Liver (tissue), 9 donors: ENCODE results near the gene GABRD. TPM values are rescaled to one million over a fixed set of nuclear protein-coding genes. Genes with fewer than 3 reads are reported as not detected.

Experiments
- DNase-seq: peaks from one replicate; pipeline ENCODE4 v3.0.0-alpha.2; 2017; ENCODE audit warnings: low spot score
- H3K27ac ChIP-seq, 2 donors: one replicate each; pipeline ENCODE4 v1.7.0; 2013; ENCODE audit warnings: inconsistent platforms in 2 of 2, low read length in 2 of 2, control low read depth in 1 of 2, low read depth in 1 of 2, mild to moderate bottlenecking in 1 of 2
- H3K27me3 ChIP-seq, 4 donors: one replicate each; pipeline versions ENCODE4 v1.6.1 to v1.7.0; 2013; ENCODE audit warnings: low read length in 3 of 4, inconsistent platforms in 1 of 4, mild to moderate bottlenecking in 1 of 4, moderate library complexity in 1 of 4; ENCODE audit not compliant: control insufficient read depth in 4 of 4, insufficient read depth in 4 of 4
- H3K36me3 ChIP-seq, 4 donors: one replicate each; pipeline versions ENCODE4 v1.6.1 to v1.7.0; 2013; ENCODE audit warnings: low read length in 3 of 4, mild to moderate bottlenecking in 3 of 4, low read depth in 1 of 4, moderate library complexity in 1 of 4; ENCODE audit not compliant: control insufficient read depth in 4 of 4, insufficient read depth in 3 of 4
- H3K4me1 ChIP-seq, 4 donors: one replicate each; pipeline versions ENCODE4 v1.6.1 to v1.7.0; 2013; ENCODE audit warnings: low read length in 3 of 4, mild to moderate bottlenecking in 3 of 4, moderate library complexity in 1 of 4; ENCODE audit not compliant: control insufficient read depth in 4 of 4, insufficient read depth in 4 of 4
- H3K4me3 ChIP-seq, 3 donors: one replicate each; pipeline versions ENCODE4 v1.6.1 to v1.7.0; 2013; ENCODE audit warnings: low read length in 3 of 3, control low read depth in 1 of 3, low read depth in 1 of 3, mild to moderate bottlenecking in 1 of 3
- H3K9ac ChIP-seq, 2 donors: one replicate each; pipeline ENCODE4 v1.7.0; 2013; ENCODE audit warnings: low read length in 2 of 2, mild to moderate bottlenecking in 2 of 2, moderate library complexity in 2 of 2, control low read depth in 1 of 2, low read depth in 1 of 2
- H3K9me3 ChIP-seq, 4 donors: one replicate each; pipeline versions ENCODE4 v1.6.1 to v1.7.0; 2013; ENCODE audit warnings: low read length in 3 of 4; ENCODE audit not compliant: control insufficient read depth in 4 of 4
- CTCF ChIP-seq: fragments of 150-350 bp; IDR thresholded peaks from 2 replicates; pipeline ENCODE4 v1.5.1; 2017; ENCODE audit warnings: improper control_type of control experiment, low read depth, low read length; ENCODE audit not compliant: missing input control
- EGR1 ChIP-seq, 2 donors: IDR thresholded peaks; 2 replicates each; pipeline ENCODE4 v1.6.1; 2016 to 2018; ENCODE audit warnings: antibody characterized with exemption in 2 of 2, low read depth in 2 of 2
- FOXA1 ChIP-seq: IDR thresholded peaks from 2 replicates; pipeline ENCODE4 v1.6.1; 2016; ENCODE audit warnings: antibody characterized with exemption
- FOXA2 ChIP-seq: IDR thresholded peaks from 2 replicates; pipeline ENCODE4 v1.6.1; 2016; ENCODE audit warnings: antibody characterized with exemption
- GABPA ChIP-seq, 2 donors: IDR thresholded peaks in 1 of 2; conservative IDR thresholded peaks in 1 of 2; 2 replicates each; pipeline ENCODE4 v1.6.1; 2016; ENCODE audit warnings: antibody characterized with exemption in 2 of 2, mild to moderate bottlenecking in 1 of 2, moderate library complexity in 1 of 2
- HNF4A ChIP-seq, 2 donors: conservative IDR thresholded peaks; 2 replicates each; pipeline ENCODE4 v1.6.1; 2016; ENCODE audit warnings: antibody characterized with exemption in 2 of 2, mild to moderate bottlenecking in 2 of 2
- HNF4G ChIP-seq: IDR thresholded peaks from 2 replicates; pipeline ENCODE4 v1.6.1; 2016; ENCODE audit warnings: antibody characterized with exemption
- JUND ChIP-seq, 2 donors: IDR thresholded peaks; 2 replicates each; pipeline ENCODE4 v1.6.1; 2016; ENCODE audit warnings: antibody characterized with exemption in 2 of 2
- MAX ChIP-seq: IDR thresholded peaks from 2 replicates; pipeline ENCODE4 v1.6.1; 2016; ENCODE audit warnings: antibody characterized with exemption
- NR2F2 ChIP-seq: IDR thresholded peaks from 2 replicates; pipeline ENCODE4 v1.6.1; 2016; ENCODE audit warnings: antibody characterized with exemption
- RAD21 ChIP-seq, 2 donors: IDR thresholded peaks; 2 replicates each; pipeline ENCODE4 v1.6.1; 2016; ENCODE audit warnings: antibody characterized with exemption in 2 of 2, mild to moderate bottlenecking in 2 of 2
- REST ChIP-seq: IDR thresholded peaks from 2 replicates; pipeline ENCODE4 v1.6.1; 2016; ENCODE audit warnings: antibody characterized with exemption, mild to moderate bottlenecking
- RXRA ChIP-seq, 2 donors: IDR thresholded peaks; 2 replicates each; pipeline ENCODE4 v1.6.1; 2017 to 2018; ENCODE audit warnings: antibody characterized with exemption in 2 of 2, mild to moderate bottlenecking in 1 of 2
- SP1 ChIP-seq: IDR thresholded peaks from 2 replicates; pipeline ENCODE4 v1.6.1; 2018; ENCODE audit warnings: antibody characterized with exemption, mild to moderate bottlenecking
- TAF1 ChIP-seq: conservative IDR thresholded peaks from 2 replicates; pipeline ENCODE4 v1.6.1; 2016; ENCODE audit warnings: antibody characterized with exemption, mild to moderate bottlenecking
- YY1 ChIP-seq: IDR thresholded peaks from 2 replicates; pipeline ENCODE4 v1.6.1; 2016; ENCODE audit warnings: antibody characterized with exemption, mild to moderate bottlenecking
- ZBTB33 ChIP-seq: IDR thresholded peaks from 2 replicates; pipeline ENCODE4 v1.6.1; 2016; ENCODE audit warnings: antibody characterized with exemption
- WGBS: extraction: QIAGEN DNeasy Blood & Tissue Kit; methylation state at CpG from one replicate; pipeline ENCODE4 v1.1.7; 2013; 5-methylcytosine and 5-hydroxymethylcytosine counted together
- polyA plus RNA-seq, 2 donors: library from polyadenylated mRNA; stranded (reverse) in 1 of 2; unstranded in 1 of 2; fragments of 200-250 nt in 1 of 2; fragments of >200 nt in 1 of 2; fragmentation: Nextera tagmentation in 1 of 2; extraction: Ambion mirVana in 1 of 2; gene quantifications; one replicate each; pipeline versions ENCODE4 v1.2.1 to v1.2.3, GENCODE V29; 2013 to 2015
- total RNA-seq, 2 donors: library from RNA; depleted of rRNA; stranded (reverse); fragments of >200 nt; gene quantifications; one replicate each; pipeline ENCODE4 v1.2.3, GENCODE V29; 2014
- TF ChIP-seq, protein P1 (sequence below): IDR thresholded peaks from 2 replicates; pipeline ENCODE4 v1.6.1; 2016; ENCODE audit warnings: antibody characterized with exemption
- donor health status: healthy.
- donor health status: healthy.
- donor health status: healthy.
- donor health status: healthy.
- donor health status: healthy.

Gene GABRD
- total and polyA plus RNA-seq, 4 donors, result 0.29 TPM; not detected in 3

DNA sequence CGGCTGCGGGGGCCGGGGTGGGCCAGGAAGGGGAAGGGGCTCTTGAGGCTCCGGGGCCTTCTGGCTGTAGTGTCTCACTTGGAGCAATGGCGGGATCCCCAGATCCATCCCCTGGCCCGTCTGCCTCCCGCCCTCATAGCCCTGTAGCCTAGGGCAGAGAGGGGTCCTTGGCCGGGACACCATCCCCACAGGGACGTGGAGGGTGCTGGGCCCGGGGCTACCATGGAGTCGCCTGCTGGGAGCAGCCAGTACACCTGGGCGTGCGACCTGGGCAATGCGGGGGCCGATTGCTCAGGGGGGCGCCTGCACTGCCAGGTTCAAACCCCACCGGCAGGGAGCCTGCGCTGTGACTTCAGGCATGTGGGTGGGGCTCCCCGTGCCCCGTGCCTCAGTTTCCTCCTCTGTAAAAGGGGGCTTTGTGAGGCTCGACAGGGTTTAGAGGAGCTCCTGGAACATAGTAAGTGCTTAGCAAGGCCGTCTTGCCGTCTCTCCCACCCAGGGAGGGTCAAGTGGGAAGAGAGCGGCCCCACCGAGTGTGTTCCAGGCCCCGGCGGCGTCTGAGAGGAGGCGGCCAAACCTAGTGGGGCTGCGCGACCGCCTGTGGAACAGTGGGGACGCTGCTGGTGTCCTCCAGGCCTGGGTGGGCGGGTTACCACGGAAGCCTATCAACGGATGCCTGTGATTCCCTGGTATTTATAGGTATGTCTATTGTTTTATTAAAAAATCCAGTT, 51.8 kb downstream of the GABRD start:
- H3K27me3 ChIP-seq, result no peaks in the 10 kb centered on the region
- no peak overlapping the region for H3K27ac ChIP-seq
- no peaks in the 10 kb centered on the region for H3K4me1 ChIP-seq
- WGBS, result 94% methylated on average over 36 of the region's 36 CpGs
- H3K9ac ChIP-seq, result no peak overlapping the region
- no peaks in the 10 kb centered on the region for H3K9me3 ChIP-seq
- no peak overlapping the region for H3K4me3 ChIP-seq
- H3K36me3 ChIP-seq, result peaks cover 0 to 9% (median 5%) of the 10 kb centered on the region in 4 donors
- TF ChIP-seq MAX (no peak), CTCF (no peak), FOXA1 (no peak), FOXA2 (no peak), JUND (IDR thresholded peaks at IDR 0.05) (no peak), HNF4G (no peak), REST (no peak), YY1 (no peak), ZBTB33 (no peak), HNF4A (conservative IDR thresholded peaks at IDR 0.05) (no peak), GABPA (IDR thresholded peaks at IDR 0.05 in 1 of 2, conservative IDR thresholded peaks at IDR 0.05 in 1 of 2) (no peak), EGR1 (IDR thresholded peaks at IDR 0.05; ENCODE audit: low read depth in 2 of 2) (no peak), NR2F2 (no peak), SP1 (no peak), TAF1 (no peak), RAD21 (IDR thresholded peaks at IDR 0.05) (no peak), RXRA (IDR thresholded peaks at IDR 0.05) (no peak)
- TF ChIP-seq, protein P1, sequence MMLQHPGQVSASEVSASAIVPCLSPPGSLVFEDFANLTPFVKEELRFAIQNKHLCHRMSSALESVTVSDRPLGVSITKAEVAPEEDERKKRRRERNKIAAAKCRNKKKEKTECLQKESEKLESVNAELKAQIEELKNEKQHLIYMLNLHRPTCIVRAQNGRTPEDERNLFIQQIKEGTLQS, result no peak
- no peak for DNase-seq
